Hematopoietic multipotent progenitor cell treated with erythropoietin and hydrocortisone succinate and interleukin-3 and kit ligand, for 8 days (in vitro differentiated cells): ENCODE measurements around the gene TNRC6B.
A peak's percentile ranks its signal among the peaks of the same experiment; 100 is the strongest.
"Not testable (repeated sequence)": the region's sequence is repeated elsewhere in the genome, so short reads cannot be mapped to it uniquely, and the experiment has no call there.

ENCODE experiments used
- DNase-seq: peaks from one replicate; pipeline ENCODE4 v3.0.0-alpha.2; 2015

TNRC6B gene

GRCh38 chr22:40300884-40301672, 123.4 kb downstream of the TNRC6B start:
- no peak for DNase-seq

DNA sequence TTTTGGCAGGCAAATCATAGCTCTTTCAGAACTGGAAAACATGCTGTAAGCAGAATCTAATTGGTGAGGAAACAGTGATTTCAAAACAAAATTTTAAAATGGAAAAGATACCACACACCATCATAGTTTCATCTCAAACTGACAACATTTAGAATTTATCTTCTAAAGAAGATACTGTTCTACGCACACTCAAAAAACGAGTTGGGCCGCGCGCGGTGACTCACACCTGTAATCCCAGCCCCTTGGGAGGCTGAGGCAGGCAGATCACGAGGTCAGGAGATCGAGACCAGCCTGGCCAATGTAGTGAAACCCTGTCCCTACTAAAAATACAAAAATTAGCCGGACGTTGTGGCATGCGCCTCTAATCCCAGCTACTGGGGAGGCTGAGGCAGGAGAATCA, 124.4 kb downstream of the TNRC6B start:
- DNase-seq, result no peak

DNA sequence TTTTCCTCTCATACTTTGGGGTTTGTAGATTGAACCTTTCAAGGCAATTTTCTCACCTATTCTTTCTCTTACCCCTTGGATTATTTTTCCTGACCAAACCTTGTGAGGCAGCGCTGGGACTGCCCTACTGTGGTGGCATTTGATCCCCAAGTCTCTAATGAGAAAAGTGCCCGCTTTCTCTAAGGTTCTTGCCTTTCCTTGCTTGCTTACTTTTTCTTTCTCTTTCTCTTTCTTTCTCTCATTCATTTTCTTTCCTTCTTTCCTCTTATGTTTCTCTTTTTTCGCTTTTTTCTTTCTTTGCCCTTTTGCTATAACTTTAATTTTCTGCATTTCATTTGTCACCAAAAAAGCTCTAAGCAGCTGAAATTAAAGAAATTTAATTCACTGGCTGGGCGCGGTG, 127.9 kb downstream of the TNRC6B start:
- DNase-seq, result no peak

- no peak for DNase-seq
Observed at GRCh38 chr22:40308999-40309573, 131.4 kb downstream of the TNRC6B start.

DNA sequence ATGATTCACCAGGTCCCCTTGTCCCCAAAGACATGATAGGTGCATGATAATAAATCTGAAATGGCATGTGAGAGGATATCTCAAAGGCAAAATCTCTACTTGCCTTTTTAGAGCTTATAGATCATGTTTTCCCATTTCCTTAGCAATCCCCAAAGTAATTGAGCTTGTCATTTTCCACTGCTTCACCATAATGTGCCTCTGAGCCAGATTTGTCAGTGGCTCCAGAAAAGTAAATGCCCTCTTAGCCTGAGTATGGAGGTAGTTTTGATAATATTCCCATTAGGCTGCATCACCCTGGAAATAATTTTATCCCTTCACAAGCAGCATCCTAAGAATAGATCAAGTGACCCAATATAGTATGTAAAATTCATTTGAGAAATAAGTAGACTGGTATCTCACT, 131.9 kb downstream of the TNRC6B start:
- no peak for DNase-seq

DNA sequence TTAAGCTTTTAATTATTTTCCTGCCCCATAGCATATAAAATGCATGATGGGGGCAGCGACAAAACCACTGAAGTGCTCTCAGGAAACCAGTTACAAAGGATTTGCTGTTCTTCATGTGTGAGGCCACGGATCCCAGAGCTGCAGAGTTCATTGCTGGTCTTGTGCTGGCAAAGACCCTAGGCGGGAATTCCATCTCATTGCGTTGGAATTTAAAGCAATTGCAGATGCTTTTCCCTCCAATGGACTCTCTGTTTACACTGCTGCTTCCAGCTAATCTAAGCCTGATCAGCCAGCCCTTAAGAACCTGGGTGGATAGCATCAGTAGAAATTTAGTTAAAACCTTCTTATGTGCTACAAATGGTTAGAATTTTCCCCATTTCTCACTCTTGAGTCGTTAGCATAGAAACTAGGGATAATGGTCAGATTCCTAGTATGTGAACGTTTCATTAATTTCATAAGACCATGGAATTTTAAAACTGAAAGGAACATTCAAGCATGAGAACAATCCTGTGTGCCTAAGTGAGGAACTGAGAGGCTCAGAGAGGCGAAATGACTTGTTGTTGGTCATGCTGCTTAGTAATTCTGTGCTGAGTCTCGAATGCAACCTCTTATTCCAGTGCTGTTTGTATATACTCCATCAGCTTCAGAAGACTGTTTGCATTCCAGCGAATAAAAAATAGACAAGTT, 132.5 kb downstream of the TNRC6B start:
- DNase-seq, result no peak

DNA sequence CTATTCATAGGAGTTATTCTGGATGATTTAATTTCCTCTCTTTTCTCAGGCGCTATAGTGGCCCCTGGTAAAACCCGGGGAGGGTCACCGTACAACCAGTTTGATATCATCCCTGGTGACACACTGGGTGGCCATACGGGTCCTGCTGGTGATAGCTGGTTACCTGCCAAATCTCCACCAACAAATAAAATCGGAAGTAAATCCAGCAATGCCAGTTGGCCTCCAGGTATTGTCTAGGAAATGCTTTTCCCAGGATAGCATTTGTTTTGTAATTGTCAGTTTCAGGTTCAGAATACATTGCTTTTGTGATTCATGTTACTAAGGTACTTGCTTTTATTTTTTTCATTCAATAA, 133.0 kb downstream of the TNRC6B start:
- DNase-seq, result no peak

GRCh38 chr22:40311646-40312045, 133.9 kb downstream of the TNRC6B start:
- not testable (repeated sequence) for DNase-seq

DNA sequence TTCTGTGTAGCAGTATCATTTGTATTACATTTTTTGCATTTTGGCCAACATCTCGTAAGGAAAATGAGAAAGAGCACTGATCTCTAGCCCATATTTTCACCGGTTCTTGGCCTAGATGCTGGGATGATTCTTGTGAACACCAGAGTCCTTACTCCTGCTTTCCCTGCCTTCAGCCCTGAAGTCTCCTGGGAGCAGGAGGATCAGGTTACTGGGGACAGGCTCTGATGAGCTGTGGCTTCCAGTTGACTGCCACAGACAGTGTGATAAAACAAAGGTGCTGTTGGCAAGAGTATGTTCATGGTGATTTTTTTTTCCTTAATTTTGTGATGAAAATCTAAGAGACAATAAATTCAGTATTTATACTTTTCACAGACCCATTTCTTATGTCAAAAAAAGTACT, 134.3 kb downstream of the TNRC6B start:
- no peak for DNase-seq

GRCh38 chr22:40313007-40313406, 135.3 kb downstream of the TNRC6B start:
- no peak for DNase-seq

DNA sequence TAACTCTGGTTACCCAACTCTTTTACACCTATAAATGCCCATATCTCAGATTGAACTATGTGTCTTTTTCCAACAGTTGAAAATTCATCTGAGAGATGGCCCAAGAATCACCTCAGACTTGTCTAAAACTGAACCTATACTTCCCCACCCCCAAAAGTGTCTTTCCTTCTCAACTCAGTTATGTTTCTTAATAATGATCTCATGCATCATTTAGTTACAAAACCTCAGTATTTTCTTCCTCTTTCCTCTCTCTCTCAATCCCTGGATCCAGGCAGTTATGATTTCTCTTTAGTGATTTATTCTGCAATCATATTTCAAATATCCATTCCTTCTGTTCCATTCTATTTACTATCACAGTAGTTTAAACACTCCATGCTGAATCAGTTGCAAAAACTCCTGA, 136.3 kb downstream of the TNRC6B start:
- DNase-seq, result no peak

GRCh38 chr22:40320687-40321086, 143.0 kb downstream of the TNRC6B start:
- no peak for DNase-seq

DNA sequence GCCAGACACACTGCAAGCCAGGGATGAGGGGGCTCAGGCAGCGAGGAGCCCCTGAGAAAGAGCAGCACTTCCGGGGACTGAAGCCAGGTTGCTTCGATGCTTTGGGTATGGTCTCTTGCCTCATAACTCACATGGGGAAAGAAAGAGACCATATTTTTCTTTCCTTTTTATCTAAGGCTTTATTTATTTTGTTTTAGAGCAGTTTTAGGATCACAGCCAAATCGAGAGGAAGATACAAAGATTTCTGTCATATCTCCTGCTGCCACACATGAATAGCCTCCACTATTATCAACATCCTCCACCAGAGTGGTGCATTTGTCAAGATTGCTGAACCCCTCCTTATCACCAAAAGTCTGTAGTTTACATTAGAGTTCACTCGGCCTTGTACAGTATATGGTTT, 144.3 kb downstream of the TNRC6B start:
- peak; percentile 94 for DNase-seq

DNA sequence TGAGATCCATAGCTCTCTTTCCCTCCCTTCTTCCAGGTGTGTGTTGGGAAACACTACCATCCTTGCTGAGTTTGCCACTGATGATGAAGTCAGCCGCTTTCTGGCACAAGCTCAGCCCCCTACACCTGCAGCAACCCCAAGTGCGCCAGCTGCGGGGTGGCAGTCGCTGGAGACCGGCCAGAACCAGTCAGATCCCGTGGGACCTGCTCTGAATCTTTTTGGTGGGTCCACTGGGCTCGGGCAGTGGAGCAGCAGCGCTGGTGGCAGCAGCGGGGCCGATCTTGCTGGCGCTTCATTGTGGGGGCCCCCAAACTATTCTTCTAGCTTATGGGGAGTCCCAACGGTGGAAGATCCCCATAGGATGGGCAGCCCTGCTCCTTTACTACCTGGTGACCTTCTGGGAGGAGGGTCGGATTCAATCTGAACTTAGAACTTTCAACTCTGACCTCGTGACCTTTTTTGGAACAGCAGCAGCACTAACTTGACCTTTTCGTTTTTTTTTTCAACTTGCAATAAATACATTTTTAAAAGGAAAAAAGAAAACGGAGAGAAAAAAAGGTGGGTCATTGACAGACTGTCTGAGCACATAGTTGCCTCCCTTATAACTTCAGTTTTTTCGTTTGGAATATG, 145.2 kb downstream of the TNRC6B start:
- DNase-seq, result no peak

DNA sequence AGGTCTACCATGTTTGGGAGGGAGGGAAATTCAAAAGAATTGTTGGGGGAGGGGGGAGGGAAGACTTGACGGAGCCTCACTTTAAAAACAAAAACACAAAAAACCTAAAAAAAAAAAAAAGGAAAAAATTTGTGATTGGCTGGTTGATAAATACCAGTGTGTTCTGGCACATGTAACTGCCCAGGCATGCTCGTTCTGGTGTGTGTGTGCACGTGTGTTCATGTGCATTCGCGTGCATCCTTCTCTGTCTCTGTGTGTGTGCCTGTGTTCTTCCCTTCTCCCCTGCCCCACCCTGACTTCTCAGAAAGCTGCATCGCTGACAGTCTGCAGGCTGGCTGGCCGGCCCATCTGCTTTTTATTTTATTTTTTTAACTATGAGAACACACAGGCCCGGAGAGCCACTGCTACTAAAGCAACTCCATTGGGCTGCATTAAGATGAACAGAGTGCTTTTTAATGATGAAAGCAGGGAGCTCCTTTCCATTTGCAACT, 146.0 kb downstream of the TNRC6B start:
- DNase-seq, result no peak

- no peak for DNase-seq
Observed at GRCh38 chr22:40324468-40325305, 147.0 kb downstream of the TNRC6B start.

DNA sequence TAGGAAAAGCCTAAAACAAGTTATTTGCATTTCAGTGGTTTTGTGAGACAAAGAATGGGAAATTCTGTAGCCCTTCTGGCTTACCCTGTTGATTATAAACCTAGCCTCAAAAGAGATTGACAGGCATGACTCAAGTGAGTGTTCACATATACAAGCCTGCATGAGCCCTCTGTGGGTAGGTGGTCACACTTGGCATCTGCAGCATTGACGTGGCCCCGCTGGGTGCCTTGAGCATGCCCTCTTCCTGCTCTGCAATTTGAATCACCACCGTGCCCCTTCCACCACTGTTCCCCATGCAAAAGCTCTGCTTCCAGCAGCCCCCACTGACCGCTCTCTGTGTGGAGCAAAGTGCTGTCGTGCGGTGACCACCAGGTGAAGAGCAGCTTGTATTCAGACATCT, 147.6 kb downstream of the TNRC6B start:
- DNase-seq, result no peak

GRCh38 chr22:40326905-40327735, 149.4 kb downstream of the TNRC6B start:
- DNase-seq, result no peak

- DNase-seq, result peak; percentile 96
Observed at GRCh38 chr22:40328546-40329456, 151.1 kb downstream of the TNRC6B start.

- no peak for DNase-seq
Observed at GRCh38 chr22:40329466-40329865, 151.7 kb downstream of the TNRC6B start.

DNA sequence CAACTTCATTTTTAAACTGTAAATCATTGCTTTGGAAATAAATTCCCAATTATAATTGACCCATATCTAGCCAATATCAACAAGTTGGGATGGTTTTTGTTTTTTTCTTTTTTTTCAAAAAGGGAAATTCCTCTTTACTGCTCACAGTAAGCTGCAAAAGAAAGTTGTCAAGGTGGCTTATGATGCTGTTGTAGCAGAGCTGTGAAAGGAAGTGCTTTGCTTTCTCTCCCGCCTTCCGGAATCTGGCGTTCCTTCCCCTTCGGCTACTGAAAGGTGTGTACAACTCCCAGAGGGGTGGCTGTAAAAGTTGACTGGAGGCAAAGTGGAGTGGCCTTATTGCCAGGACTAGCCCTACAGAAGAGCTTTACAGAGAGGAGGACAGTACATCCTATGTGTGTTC, 152.4 kb downstream of the TNRC6B start:
- DNase-seq, result no peak
